ENCODE measurements around the gene ELAVL3.

- TF ChIP-seq, protein P1, sequence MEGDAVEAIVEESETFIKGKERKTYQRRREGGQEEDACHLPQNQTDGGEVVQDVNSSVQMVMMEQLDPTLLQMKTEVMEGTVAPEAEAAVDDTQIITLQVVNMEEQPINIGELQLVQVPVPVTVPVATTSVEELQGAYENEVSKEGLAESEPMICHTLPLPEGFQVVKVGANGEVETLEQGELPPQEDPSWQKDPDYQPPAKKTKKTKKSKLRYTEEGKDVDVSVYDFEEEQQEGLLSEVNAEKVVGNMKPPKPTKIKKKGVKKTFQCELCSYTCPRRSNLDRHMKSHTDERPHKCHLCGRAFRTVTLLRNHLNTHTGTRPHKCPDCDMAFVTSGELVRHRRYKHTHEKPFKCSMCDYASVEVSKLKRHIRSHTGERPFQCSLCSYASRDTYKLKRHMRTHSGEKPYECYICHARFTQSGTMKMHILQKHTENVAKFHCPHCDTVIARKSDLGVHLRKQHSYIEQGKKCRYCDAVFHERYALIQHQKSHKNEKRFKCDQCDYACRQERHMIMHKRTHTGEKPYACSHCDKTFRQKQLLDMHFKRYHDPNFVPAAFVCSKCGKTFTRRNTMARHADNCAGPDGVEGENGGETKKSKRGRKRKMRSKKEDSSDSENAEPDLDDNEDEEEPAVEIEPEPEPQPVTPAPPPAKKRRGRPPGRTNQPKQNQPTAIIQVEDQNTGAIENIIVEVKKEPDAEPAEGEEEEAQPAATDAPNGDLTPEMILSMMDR (IDR thresholded peaks at IDR 0.05): no peak
- TF ChIP-seq POLR2A (IDR thresholded peaks at IDR 0.05): no peak
These were observed 15.2 kb downstream of the ELAVL3 start for GRCh38 chr19:11465600-11465999.
